GM12892 (cell line): ENCODE measurements around the gene KLKB1.
"Not testable (repeated sequence)": the region's sequence is repeated elsewhere in the genome, so short reads cannot be mapped to it uniquely, and the experiment has no call there.

Experiments used
- DNase-seq: peaks from one replicate; pipeline ENCODE4 v3.0.0; 2011; ENCODE audit not compliant: insufficient read length
- FAIRE-seq: peaks from 2 replicates; lab custom pipeline; 2011; peaks lifted over from hg19 to GRCh38; lab: Jason Lieb, UNC
- POLR2A ChIP-seq: IDR thresholded peaks from 2 replicates; pipeline ENCODE4 v1.6.1; 2011; ENCODE audit warnings: low read depth, low read length, control low read depth
- POLR2AphosphoS5 ChIP-seq: IDR thresholded peaks from 2 replicates; pipeline ENCODE4 v1.6.1; 2011; ENCODE audit warnings: low read depth, low read length, control low read depth
- TAF1 ChIP-seq: IDR thresholded peaks from 2 replicates; pipeline ENCODE4 v1.6.1; 2011; ENCODE audit warnings: low read depth, mild to moderate bottlenecking, control low read depth, low read length, borderline replicate concordance

Gene KLKB1

GRCh38 chr4:186234367-186234766 lies 7.1 kb downstream of the KLKB1 start:
- no peak for DNase-seq
- FAIRE-seq: no peak
- no peak for TF ChIP-seq TAF1
- no peak for TF ChIP-seq POLR2A
- TF ChIP-seq POLR2AphosphoS5: no peak

GRCh38 chr4:186236126-186236525 lies 8.8 kb downstream of the KLKB1 start:
- no peak for FAIRE-seq
- TF ChIP-seq TAF1: no peak
- TF ChIP-seq POLR2A: no peak
- no peak for TF ChIP-seq POLR2AphosphoS5

GRCh38 chr4:186240452-186240847 lies 13.1 kb downstream of the KLKB1 start:
- no peak for FAIRE-seq
- DNase-seq: no peak
- TF ChIP-seq POLR2AphosphoS5 (no peak), TAF1 (no peak), POLR2A (no peak)

More at GRCh38 chr4:186236126-186236525, 8.8 kb downstream of the KLKB1 start:
- no peak for DNase-seq

- DNase-seq (no peak), FAIRE-seq (no peak)
- TF ChIP-seq POLR2AphosphoS5 (no peak), POLR2A (no peak), TAF1 (no peak)
Measured at GRCh38 chr4:186240848-186241491, 13.7 kb downstream of the KLKB1 start.

GRCh38 chr4:186241616-186242015 lies 14.3 kb downstream of the KLKB1 start:
- no peak for TF ChIP-seq POLR2A
- FAIRE-seq (no peak), DNase-seq (no peak)

GRCh38 chr4:186242031-186242430 lies 14.7 kb downstream of the KLKB1 start:
- not testable (repeated sequence) for FAIRE-seq, DNase-seq

GRCh38 chr4:186243331-186243730 lies 16.0 kb downstream of the KLKB1 start:
- no peak for FAIRE-seq
- TF ChIP-seq POLR2AphosphoS5 (no peak), POLR2A (no peak), TAF1 (no peak)
- DNase-seq: no peak

GRCh38 chr4:186244835-186245234 lies 17.5 kb downstream of the KLKB1 start:
- no peak for DNase-seq
- FAIRE-seq: no peak
- TF ChIP-seq POLR2AphosphoS5: no peak
- TF ChIP-seq POLR2A: no peak

GRCh38 chr4:186247062-186247752 lies 19.9 kb downstream of the KLKB1 start:
- not testable (repeated sequence) for FAIRE-seq, DNase-seq

GRCh38 chr4:186248643-186249042 lies 21.3 kb downstream of the KLKB1 start:
- no peak for FAIRE-seq
- TF ChIP-seq POLR2A (no peak), POLR2AphosphoS5 (no peak), TAF1 (no peak)
- DNase-seq: no peak

GRCh38 chr4:186249785-186250754 lies 22.8 kb downstream of the KLKB1 start:
- FAIRE-seq (no peak), DNase-seq (no peak)
- TF ChIP-seq POLR2A (no peak), POLR2AphosphoS5 (no peak), TAF1 (no peak)

GRCh38 chr4:186250760-186251159 lies 23.5 kb downstream of the KLKB1 start:
- TF ChIP-seq POLR2AphosphoS5: no peak
- TF ChIP-seq TAF1: no peak
- TF ChIP-seq POLR2A: no peak
- no peak for FAIRE-seq
- no peak for DNase-seq
